NOMO-1 treated with dmso at 0.1 percent for 144 hours (cell line): ENCODE data around the gene SLC9A3.
A peak's percentile ranks its signal among the peaks of the same experiment; 100 is the strongest.

Source experiments
- DNase-seq: peaks from one replicate; lab custom pipeline; 2025; ENCODE audit not compliant: unreplicated experiment; lab: John Stamatoyannopoulos, UW

The SLC9A3 gene

DNA sequence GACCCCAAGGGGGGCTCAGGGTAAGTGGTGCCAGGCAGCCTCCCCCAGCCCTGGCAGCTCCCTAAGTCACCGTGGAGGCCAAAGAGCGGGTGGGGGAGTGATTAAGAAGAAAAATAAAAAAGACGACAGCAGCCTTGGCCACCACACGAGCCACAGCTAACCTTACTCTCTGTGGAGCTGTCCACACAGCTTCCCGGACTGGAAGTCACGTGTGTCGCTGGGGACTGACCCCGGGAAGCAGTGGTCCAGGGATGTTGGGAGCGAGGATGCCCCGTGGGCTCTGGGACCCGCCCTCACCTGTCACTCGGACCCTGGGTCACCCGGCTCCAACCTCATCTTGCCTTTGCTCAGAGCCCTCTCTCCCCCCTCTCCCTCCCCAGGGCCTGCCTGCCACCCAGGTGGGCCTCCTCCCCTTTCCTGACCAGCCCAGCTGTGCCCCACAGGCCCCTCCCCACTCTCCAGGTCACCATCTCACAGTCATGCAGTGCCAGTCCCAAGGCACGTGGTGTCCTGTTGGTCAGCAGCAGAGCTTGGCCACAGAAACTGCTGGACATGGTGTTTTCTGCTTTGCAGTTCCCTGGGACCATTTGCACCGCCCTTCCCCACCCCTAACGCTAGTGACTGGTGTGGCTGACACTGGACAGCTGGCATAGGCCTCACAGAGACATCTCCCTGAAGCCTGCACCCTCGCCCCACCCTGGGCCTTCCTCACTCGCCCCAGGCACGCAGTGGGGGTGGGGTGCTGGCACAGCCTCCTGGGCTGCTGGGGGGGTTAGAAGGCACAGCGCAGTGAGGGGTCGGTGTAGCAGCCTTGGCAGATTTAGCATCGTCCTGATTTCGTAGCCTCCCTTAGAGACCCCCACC, 91.1 kb downstream of the SLC9A3 start:
- no peak for DNase-seq

DNA sequence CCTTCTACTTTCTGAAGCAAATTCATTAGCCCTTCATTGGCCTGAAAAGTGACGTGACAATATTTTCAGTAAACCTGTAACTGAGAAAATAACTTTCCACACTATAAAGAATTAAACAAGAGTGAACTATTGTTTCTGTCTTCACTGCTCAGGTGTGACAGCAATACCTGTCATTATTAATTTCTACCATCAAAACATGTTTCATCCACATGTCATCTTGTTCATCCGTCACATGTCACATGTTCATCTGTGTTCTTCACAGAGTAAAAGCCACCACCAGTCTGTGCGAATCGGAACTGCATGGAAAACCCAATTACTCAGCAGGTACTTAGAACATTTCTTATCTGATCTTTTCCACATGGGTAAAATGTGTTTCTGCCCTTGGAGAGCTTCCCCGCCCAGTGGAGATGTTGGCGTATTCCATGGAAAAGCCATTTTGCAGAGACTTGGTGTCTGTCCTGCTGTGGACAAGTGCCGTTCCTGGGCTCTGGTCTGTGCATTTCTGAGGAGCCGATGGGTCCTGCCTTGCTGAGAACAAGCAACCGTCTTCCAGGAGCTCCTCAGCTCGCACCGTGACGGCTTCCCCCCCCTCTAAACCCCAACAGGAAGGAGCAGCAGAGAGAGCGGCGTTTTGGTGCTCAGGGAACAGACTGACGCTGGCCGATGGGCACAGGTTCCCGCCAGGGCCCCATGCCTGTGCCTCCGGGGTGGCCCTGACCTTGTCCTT, 91.9 kb downstream of the SLC9A3 start:
- DNase-seq: no peak

- DNase-seq: no peak
Measured at GRCh38 chr5:431711-432050, 92.6 kb downstream of the SLC9A3 start.

GRCh38 chr5:431001-431710, 93.1 kb downstream of the SLC9A3 start:
- DNase-seq: no peak

- DNase-seq: no peak
Measured at GRCh38 chr5:430214-430925, 93.9 kb downstream of the SLC9A3 start.

DNA sequence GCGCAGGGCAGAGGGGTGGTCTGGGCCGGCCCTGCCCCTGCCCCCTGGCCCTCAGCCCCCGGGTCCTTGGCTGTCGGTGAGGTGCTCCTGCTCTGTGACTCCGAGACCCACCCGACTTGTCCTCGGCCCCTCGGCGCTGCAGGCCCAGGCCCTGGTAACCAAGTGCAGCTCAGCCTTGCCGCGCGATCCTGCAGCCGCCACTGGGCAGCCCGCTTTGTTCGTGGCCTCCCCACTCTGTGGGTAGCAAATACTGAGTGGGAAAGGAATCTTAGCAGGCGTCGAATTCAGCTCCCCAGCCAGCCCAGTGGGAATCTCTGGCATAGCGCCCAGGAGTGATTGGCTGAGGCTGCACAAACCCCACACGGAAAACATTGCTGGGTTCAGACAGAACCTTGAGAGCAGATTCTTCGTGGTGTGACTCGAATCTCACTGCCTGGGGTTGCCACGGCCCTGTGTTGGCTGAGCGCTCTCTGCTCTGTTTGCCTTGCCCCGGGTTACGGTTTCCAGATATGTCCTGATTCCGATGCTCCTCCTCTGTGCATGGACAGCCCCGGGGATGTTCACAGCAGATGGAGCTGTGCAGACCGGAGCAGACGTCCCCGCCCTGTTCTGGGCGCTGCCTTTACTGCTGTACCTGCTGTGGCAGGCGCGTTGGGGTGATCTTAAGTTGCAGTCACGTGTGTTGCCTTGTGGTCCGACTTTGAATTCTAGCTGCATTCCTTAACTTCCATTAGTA, 94.6 kb downstream of the SLC9A3 start:
- DNase-seq: no peak

DNA sequence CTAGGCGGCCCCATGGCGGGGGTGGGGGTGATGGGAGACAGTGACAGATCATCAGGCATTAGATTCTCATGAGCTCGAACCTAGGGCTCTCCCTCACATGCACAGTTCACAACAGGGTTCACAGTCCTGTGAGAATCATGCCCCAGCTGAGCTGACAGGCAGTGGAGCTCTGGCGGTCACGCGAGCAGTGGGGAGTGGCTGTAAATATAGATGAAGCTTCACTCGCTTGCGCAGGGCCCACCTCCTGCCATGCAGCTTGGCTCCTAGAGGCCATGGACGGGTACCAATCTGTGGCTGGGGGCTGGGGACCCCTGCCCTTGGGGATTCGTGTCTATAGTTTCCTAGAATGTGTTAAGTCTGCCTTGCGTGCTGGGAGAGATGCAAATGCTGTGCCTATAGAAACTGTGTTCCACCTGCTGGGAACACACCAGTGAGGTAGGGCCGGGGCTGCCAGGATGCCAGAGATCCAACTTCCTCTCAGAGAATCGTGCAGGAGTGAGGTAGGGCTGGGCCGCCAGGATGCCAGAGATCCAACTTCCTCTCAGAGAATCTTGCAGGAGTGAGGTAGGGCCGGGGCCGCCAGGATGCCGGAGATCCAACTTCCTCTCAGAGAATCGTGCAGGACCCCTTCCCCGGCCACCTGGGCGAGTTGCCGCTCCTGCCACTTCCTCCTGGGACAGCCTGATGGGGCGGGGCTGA, 95.3 kb downstream of the SLC9A3 start:
- no peak for DNase-seq

DNA sequence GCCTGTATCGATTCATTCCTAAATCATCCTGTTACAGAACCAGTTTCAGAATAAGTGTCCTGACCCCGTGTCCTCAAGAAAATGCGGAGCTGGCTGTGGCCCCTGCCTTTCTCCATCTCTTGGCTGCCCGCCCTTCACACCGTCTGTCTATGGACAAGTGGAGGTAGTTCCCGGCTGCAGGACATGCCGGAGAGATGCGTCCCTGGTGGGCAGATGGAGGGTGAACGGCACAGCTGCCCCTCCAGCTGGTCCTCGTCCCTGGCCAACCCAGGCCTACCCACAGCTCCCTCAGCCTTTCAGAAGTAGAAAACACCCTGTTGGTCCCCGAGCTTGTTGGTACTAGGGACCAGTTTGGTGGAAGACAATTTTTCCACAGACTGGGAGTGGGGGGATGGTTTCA, 96.0 kb downstream of the SLC9A3 start:
- no peak for DNase-seq

- no peak for DNase-seq
Measured at GRCh38 chr5:427415-428087, 96.7 kb downstream of the SLC9A3 start.

DNA sequence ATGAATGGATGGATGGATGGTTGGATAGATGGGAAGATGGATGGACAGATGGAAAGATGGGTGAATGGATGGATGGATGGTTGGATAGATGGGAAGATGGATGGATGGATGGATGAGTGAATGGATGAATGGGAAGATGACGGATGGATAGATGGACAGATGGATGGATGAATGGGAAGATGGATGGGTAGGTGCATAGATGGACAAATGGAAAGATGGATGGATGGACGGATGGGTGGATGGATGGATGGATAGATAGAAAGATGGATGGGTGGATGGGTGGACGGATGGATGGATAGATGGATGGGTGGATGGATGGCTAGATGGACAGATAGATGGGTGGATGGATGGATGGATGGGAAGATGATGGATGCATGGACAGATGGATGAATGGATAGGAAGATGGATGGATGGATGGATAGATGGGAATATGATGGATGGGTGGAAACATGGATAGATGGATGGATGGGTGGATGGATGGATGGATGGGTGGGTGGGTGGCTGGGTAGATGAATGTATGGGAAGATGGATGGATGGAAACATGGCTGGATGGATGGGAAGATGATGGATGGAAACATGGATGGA, 97.8 kb downstream of the SLC9A3 start:
- no peak for DNase-seq

DNA sequence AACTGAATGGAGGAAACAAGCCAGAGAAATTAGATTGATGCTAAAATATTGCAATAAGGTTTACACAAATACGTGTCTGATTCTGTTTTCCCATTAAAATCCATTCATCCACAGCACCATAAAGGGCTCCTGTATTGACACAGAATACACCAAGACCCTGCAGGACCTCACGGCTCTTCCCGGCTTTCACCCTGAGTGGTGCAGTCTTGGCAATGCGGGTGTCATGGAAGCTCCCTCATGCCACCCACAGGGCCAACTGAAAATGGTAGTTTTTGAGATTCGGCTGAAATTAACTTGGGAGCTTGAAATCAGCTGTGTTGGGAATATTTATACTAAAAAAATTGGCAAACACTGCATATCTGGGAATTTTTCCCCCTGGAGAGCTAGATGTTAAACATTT, 98.5 kb downstream of the SLC9A3 start:
- DNase-seq: no peak

GRCh38 chr5:424301-425110, 99.7 kb downstream of the SLC9A3 start:
- peak; percentile 80 for DNase-seq

DNA sequence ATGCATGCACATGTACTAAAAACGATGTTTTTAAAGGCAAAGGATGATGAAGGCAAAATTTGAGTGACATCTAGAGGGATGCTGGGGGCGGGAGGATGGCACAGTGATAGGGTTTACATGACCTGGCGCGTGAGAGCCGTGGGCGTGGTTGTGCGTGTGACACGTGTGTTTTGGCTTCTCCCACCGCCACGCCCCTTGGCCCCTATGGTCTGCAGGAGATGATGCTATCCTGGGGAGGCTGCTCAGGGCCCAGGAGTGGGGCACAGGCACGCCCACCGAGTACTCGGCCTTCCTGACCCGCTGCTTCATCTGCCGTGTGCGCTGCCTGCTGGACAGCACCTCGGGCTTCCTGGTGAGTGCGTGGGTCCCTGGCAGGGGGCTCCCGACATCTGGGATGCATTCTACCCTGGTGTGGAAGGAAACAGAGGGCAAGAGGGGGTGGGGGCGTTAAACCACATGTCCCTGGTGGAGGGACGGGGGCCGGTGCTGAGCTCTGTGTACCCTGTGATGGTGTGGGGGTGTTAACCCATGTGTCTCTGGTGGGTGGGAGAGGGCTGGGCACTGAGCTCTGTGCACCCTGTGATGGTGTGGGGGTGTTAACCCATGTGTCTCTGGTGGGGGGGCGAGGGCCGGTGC, 100.5 kb downstream of the SLC9A3 start:
- no peak for DNase-seq

DNA sequence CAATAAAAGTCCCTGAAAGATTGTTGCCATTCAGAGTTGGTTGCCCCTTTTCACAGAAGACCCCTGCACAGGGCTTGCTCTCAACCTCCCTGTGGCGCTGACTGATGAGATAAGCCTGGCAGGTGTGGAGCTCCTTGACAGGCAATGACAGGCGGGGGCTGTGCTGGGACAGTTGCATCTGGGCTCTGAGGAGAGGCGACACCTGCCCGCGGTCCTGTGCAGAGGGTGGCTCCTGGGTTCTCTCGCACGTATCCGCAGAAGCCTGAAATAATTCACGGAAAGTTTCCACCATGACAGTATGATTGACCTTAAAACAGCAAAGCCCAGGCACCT, 101.0 kb downstream of the SLC9A3 start:
- no peak for DNase-seq

DNA sequence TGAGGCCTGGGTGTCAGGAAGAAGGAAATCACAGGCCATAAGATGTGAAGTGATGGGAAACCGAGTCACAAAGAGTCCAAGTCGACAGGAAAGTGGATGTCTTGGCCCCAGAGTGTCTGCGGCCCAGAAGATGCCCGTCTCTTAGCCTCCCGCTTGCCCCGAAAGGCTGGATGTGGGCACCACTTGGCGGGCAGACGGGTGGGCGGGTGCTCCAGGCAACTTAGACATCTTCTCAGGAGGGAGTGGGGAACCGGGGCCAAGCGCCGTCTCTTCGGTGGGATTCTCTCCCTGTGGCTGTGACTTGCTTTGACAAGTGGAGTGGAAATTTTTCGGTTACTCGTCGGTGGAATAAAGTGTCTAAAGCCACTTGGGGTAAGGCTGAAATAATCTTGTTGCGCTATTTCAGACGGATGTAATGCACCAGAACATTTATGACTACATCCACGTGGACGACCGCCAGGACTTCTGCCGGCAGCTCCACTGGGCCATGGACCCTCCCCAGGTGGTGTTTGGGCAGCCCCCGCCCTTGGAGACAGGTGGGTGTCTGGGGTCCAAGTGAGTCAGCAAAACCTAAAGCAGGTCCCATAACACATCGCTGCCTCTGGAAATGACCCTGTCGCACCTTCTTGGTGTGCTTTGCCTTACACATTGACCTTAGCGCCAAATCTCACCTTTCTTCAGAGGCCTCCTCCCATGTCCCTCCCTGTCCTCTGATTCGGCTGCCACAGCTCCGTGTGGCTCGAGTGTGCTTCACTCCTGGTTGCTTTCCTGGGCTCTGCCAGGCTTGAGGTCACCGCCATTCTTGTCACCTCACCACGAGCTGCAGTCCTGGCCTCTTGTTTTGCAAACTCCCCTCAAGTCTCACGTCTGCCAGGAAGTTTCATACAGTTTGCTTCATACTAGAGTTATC, 101.7 kb downstream of the SLC9A3 start:
- DNase-seq: no peak

DNA sequence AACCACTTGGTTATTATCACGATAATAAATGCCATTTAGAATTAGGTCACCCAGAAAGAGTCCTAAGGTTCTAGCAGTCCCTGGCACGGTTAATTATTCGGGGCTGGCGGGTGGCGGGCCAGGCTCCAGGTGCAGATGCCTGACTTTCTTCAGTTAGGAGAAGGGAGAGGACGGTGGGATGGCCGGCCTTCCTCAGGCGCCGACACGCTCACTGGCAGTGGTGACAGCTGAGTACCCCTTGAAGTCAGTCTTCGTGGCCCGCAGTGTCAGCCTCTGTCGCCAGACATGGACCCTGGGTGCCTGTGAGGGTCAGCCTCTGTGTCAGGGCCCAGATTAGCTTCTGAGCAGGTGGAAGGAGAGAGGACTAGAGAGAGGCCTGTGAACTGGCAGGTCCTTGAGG, 102.3 kb downstream of the SLC9A3 start:
- no peak for DNase-seq
